ENCODE data around the gene POLR2B.

POLR2B gene

DNA sequence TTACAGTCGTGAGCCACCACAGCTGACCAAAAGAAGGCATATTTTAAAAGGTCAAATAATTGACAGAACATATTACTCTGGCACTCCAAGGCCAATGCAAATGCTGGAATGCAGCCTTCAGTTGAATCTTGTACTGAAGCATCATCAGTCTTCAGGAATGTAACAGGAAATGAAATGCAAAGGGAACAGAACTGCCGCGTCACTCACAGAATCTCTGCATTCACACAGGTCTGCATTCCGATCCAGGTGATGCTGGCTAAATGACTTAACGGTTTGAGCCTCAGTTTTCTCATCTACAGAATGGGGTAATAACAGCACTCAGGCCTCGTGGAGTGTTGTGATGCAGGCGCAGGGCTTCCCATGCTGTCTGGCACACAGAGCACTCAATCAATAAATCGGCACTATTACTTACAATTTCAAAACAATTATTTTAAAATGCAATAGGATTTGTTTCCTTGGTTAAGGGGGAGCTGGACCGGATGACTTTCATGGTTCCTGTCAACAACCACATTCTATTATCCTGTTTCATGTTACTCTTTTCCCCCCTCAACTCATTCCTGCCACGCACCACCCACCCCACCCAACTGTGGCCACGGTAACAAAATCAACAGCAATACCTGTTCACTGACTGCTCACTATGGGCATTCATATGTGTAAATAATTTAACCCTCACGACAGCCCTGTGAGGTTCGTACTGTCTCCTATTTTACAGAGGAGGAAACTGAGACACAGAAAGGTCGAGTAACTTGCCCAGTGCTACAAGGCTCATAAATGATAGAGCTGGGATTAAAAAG lies 99.1 kb downstream of the POLR2B start:
- no peak for DNase-seq (ENCODE audit: low read depth)
- TF ChIP-seq, protein P1, sequence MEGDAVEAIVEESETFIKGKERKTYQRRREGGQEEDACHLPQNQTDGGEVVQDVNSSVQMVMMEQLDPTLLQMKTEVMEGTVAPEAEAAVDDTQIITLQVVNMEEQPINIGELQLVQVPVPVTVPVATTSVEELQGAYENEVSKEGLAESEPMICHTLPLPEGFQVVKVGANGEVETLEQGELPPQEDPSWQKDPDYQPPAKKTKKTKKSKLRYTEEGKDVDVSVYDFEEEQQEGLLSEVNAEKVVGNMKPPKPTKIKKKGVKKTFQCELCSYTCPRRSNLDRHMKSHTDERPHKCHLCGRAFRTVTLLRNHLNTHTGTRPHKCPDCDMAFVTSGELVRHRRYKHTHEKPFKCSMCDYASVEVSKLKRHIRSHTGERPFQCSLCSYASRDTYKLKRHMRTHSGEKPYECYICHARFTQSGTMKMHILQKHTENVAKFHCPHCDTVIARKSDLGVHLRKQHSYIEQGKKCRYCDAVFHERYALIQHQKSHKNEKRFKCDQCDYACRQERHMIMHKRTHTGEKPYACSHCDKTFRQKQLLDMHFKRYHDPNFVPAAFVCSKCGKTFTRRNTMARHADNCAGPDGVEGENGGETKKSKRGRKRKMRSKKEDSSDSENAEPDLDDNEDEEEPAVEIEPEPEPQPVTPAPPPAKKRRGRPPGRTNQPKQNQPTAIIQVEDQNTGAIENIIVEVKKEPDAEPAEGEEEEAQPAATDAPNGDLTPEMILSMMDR (IDR thresholded peaks at IDR 0.05; ENCODE audit: insufficient read depth, low read depth, low read length, missing control alignments) = no peak
- no peak overlapping the region for H3K4me3 ChIP-seq (ENCODE audit: low read depth, low read length)

DNA sequence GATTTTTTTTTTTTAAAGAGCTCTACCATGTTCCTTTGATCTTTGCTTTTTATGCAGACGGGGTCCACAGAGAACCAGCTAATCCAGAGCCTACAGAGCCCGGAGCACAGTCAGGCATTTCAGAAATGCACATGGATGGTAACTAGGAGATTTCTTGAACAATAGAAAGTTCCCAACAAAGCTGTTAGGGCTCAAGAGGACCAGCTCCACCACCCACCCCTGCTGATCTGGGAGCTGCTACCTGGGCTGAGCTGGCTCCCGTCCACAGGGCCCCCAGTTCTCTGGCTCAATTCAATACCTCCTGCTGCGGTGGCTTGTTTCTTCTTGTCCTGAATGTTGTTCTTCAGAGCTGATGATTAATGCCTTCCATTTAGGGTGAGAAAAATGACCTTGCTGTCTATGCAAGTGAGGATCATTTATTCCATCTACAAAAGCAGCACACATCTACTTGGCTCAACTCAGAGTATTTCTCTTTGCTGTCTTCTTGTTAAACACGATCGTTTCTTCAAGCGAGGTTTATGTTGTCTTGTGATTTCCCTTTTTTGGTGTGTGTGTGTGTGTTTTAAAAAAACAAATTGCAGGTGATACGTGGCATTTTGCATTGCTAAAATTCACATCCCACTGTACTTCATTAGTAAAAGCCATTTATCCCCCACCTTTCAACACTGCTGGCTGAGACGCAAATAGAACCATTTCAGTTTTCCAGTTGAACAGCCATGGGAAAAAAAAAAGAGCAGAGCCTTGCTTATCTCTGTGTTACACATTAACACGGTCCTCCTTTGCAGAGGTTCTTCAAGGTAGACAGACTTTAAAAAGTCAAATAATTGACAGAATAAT lies 100.2 kb downstream of the POLR2B start:
- TF ChIP-seq, protein P1 (IDR thresholded peaks at IDR 0.05; ENCODE audit: insufficient read depth, low read depth, low read length, missing control alignments) = no peak
- H3K4me3 ChIP-seq (ENCODE audit: low read depth, low read length) = no peak overlapping the region
- DNase-seq (ENCODE audit: low read depth) = no peak

Data from GM12865 (cell line).